CD4-positive, alpha-beta T cell (primary cell): ENCODE measurements around the gene WDR82. TPM values are rescaled to one million over a fixed set of nuclear protein-coding genes. Genes with fewer than 3 reads are reported as not detected.
A peak's percentile ranks its signal among the peaks of the same experiment; 100 is the strongest.

Experiments used
- ATAC-seq: fragments of 200-7000 bp; cut with Tn5 transposase; one replicate; pipeline ENCODE4 v1.10.0; 2022; ENCODE audit warnings: mild to moderate bottlenecking; ENCODE audit not compliant: poor library complexity
- CTCF ChIA-PET: fragments of 350-600 bp; sonication (Branson Sonifier 250); formaldehyde crosslinking; loops from one replicate; lab custom pipeline; 2021; ENCODE audit warnings: antibody characterized with exemption, inconsistent platforms; lab: Charles Lee
- POLR2A ChIA-PET: fragments of 350-600 bp; sonication (Branson Sonifier 250); formaldehyde crosslinking; loops from one replicate; lab custom pipeline; 2021; ENCODE audit warnings: antibody characterized with exemption, inconsistent platforms; lab: Charles Lee
- DNase-seq, 14 experiments: peaks; one replicate each; pipeline ENCODE4 v3.0.0-alpha.2; 2013 to 2020; ENCODE audit warnings: mixed read lengths in 2 of 14
- H3K27ac ChIP-seq, 2 donors: one replicate each; pipeline versions ENCODE4 v1.5.1 to v1.7.0; 2013; ENCODE audit warnings: low read length in 2 of 2, low read depth in 1 of 2, mild to moderate bottlenecking in 1 of 2
- H3K27me3 ChIP-seq, 2 experiments: 1 replicate in 1 of 2; 2 replicates in 1 of 2; pipeline versions ENCODE4 v1.6.1 to v1.7.0; 2013; ENCODE audit warnings: low read length in 2 of 2, control low read depth in 1 of 2, mild to moderate bottlenecking in 1 of 2, moderate library complexity in 1 of 2; ENCODE audit not compliant: insufficient read depth in 2 of 2, control insufficient read depth in 1 of 2
- H3K36me3 ChIP-seq: one replicate; pipeline ENCODE4 v1.6.1; 2013; ENCODE audit warnings: low read length, control low read depth; ENCODE audit not compliant: insufficient read depth
- H3K4me1 ChIP-seq: one replicate; pipeline ENCODE4 v1.6.1; 2013; ENCODE audit warnings: low read length, control low read depth; ENCODE audit not compliant: insufficient read depth
- H3K4me3 ChIP-seq: one replicate; pipeline ENCODE4 v1.5.1; 2013; ENCODE audit warnings: mild to moderate bottlenecking, low read length, moderate library complexity
- H3K9me3 ChIP-seq, 2 experiments: 1 replicate in 1 of 2; 2 replicates in 1 of 2; pipeline versions ENCODE4 v1.6.1 to v1.7.0; 2013; ENCODE audit warnings: low read length in 2 of 2, mild to moderate bottlenecking in 2 of 2, control low read depth in 1 of 2, moderate library complexity in 1 of 2; ENCODE audit not compliant: control insufficient read depth in 1 of 2, insufficient read depth in 1 of 2
- H3K27ac Mint-ChIP-seq: one replicate; pipeline ENCODE4 v1.8.0; 2020; ENCODE audit warnings: mixed read lengths
- H3K27me3 Mint-ChIP-seq: one replicate; pipeline ENCODE4 v1.8.0; 2021; ENCODE audit warnings: mixed read lengths
- H3K36me3 Mint-ChIP-seq: one replicate; pipeline ENCODE4 v1.8.0; 2021; ENCODE audit warnings: low read depth, mixed read lengths
- H3K4me1 Mint-ChIP-seq: one replicate; pipeline ENCODE4 v1.8.0; 2021; ENCODE audit warnings: low read depth, mixed read lengths
- H3K4me3 Mint-ChIP-seq: one replicate; pipeline ENCODE4 v1.8.0; 2020; ENCODE audit warnings: mild to moderate bottlenecking, mixed read lengths
- H3K9me3 Mint-ChIP-seq: one replicate; pipeline ENCODE4 v1.8.0; 2020; ENCODE audit warnings: mixed read lengths
- CTCF ChIP-seq: fragments of 200-600 bp; IDR thresholded peaks from one replicate; pipeline ENCODE4 v1.8.0; 2022; ENCODE audit warnings: antibody characterized with exemption, mild to moderate bottlenecking
- intact Hi-C, 2 experiments: fragments of 100-400 bp; cut with DNase I in 1 of 2; cut with micrococcal nuclease in 1 of 2; formaldehyde crosslinking; loops; one replicate each; pipeline versions ENCODE4 v1.15.1 to v1.9.0; 2023 to 2025; cut with DNase I, micrococcal nuclease
- total RNA-seq, 174 experiments: library from RNA in 2 of 174; stranded (reverse) in 2 of 174; gene quantifications; one replicate each; pipeline ENCODE4 v1.2.3 and lab custom pipeline; 2021 to 2026

Gene WDR82
- total RNA-seq, 2 experiments from 2014 or later = 114 TPM

- ChIA-PET POLR2A (interaction anchor here (1.5 to 3.6 kb wide), 7 partner anchors 10 to 107 kb away, joined by 3 to 19 read pairs (median 7); partner anchors contain the start of gene WDR82), CTCF (interaction anchor here (0.8 to 4.9 kb wide), 11 partner anchors 8 to 106 kb away, joined by 3 to 62 read pairs (median 8); partner anchors contain the start of gene WDR82)
- H3K4me3 Mint-ChIP-seq = peak overlapping the region; percentile 15
- no peaks in the 10 kb centered on the region for H3K9me3 Mint-ChIP-seq
- peak overlapping the region; percentile 63 for H3K27ac Mint-ChIP-seq
- peaks cover 81% of the 10 kb centered on the region for H3K36me3 Mint-ChIP-seq
- Histone ChIP-seq H3K27me3 (no peaks in the 10 kb centered on the region), H3K9me3 (no peaks in the 10 kb centered on the region), H3K4me1 (peaks cover 74% of the 10 kb centered on the region), H3K4me3 (no peak overlapping the region), H3K27ac (peak overlapping the region in 1 of 2 donors; percentile 16), H3K36me3 (peaks cover 75% of the 10 kb centered on the region)
- peaks cover 56% of the 10 kb centered on the region for H3K4me1 Mint-ChIP-seq
- H3K27me3 Mint-ChIP-seq = no peaks in the 10 kb centered on the region
- TF ChIP-seq CTCF = peak; percentile 36
- DNase-seq (peak in 7 of 14 experiments; percentile 27 to 72 (median 48)), ATAC-seq (peak; percentile 43)
- intact Hi-C loops = loop anchor here in 1 of 2 experiments (1.0 kb wide), 1 partner anchor 107 kb away; no protein-coding TSS in a partner anchor
Observed at GRCh38 chr3:52232279-52233107, 46.0 kb downstream of the WDR82 start.

GRCh38 chr3:52231502-52232278, 46.8 kb downstream of the WDR82 start:
- no peaks in the 10 kb centered on the region for H3K9me3 ChIP-seq
- H3K4me1 ChIP-seq = peaks cover 73% of the 10 kb centered on the region
- ChIA-PET POLR2A (interaction anchor here (0.9 to 3.6 kb wide), 9 partner anchors 9 to 107 kb away, joined by 3 to 19 read pairs (median 7); partner anchors contain the start of gene WDR82), CTCF (interaction anchor here (0.8 to 4.9 kb wide), 13 partner anchors 9 to 107 kb away, joined by 3 to 62 read pairs (median 7); partner anchors contain the start of genes GLYCTK, PPM1M and WDR82)
- TF ChIP-seq CTCF = peak; percentile 67
- peak overlapping the region; percentile 30 for H3K4me3 Mint-ChIP-seq
- H3K4me1 Mint-ChIP-seq = peaks cover 56% of the 10 kb centered on the region
- no peak overlapping the region for H3K4me3 ChIP-seq
- H3K27me3 ChIP-seq = no peaks in the 10 kb centered on the region
- peak overlapping the region in 1 of 2 donors; percentile 43 for H3K27ac ChIP-seq
- DNase-seq (peak; percentile 70 to 94 (median 88)), ATAC-seq (peak; percentile 75)
- H3K27ac Mint-ChIP-seq = peak overlapping the region; percentile 72
- peaks cover 84% of the 10 kb centered on the region for H3K36me3 Mint-ChIP-seq
- no peaks in the 10 kb centered on the region for H3K9me3 Mint-ChIP-seq
- no peaks in the 10 kb centered on the region for H3K27me3 Mint-ChIP-seq
- H3K36me3 ChIP-seq = peaks cover 75% of the 10 kb centered on the region
- intact Hi-C loops = loop anchor here in 1 of 2 experiments (1.0 kb wide), 1 partner anchor 108 kb away; no protein-coding TSS in a partner anchor
